LHCN-M2 (cell line): ENCODE data around the gene USF2. TPM values are rescaled to one million over a fixed set of nuclear protein-coding genes. Genes with fewer than 3 reads are reported as not detected.

Experiments
- DNase-seq: peaks from one replicate; pipeline ENCODE4 v3.0.0-alpha.2; 2012; ENCODE audit warnings: low read depth
- total RNA-seq: library from RNA; depleted of rRNA; stranded (reverse); fragments of >200 nt; gene quantifications from 2 replicates; pipeline ENCODE4 v1.2.3, GENCODE V29; 2014; rRNA removed

The USF2 gene
- total RNA-seq, 1 experiment from 2014 or later: 86.1 TPM

- no peak for DNase-seq
Measured at GRCh38 chr19:35317464-35318043, 48.8 kb downstream of the USF2 start.

GRCh38 chr19:35318679-35319448, 50.1 kb downstream of the USF2 start:
- DNase-seq: peak; percentile 89

- DNase-seq: no peak
Measured at GRCh38 chr19:35320065-35320713, 51.4 kb downstream of the USF2 start.

- no peak for DNase-seq
Measured at GRCh38 chr19:35321291-35321690, 52.5 kb downstream of the USF2 start.

GRCh38 chr19:35322014-35322413, 53.3 kb downstream of the USF2 start:
- no peak for DNase-seq

- DNase-seq: no peak
Measured at GRCh38 chr19:35327642-35328041, 58.9 kb downstream of the USF2 start.

- no peak for DNase-seq
Measured at GRCh38 chr19:35328851-35329285, 60.1 kb downstream of the USF2 start, which contains the start of gene CD22. Gene CD22 (plus strand): TSS chr19:35329187. CDS start chr19:35332041, 2,854 bp downstream.

- DNase-seq: no peak
Measured at GRCh38 chr19:35329323-35329722, 60.6 kb downstream of the USF2 start.

Other genes with a start within 250 kb of the USF2 start
- gene SCN1B, start 238.5 kb upstream of the USF2 start, total RNA-seq: 1.4 and 2.3 TPM in 2 replicates
- gene HPN, start 227.2 kb upstream of the USF2 start, total RNA-seq: 0.11 TPM in 1 of 2 replicates, not detected in the other
- not detected in 2 replicates for gene FXYD3, start 153.1 kb upstream of the USF2 start, total RNA-seq
- gene LGI4, start 133.9 kb upstream of the USF2 start, total RNA-seq: not detected in 2 replicates
- not detected in 2 replicates for gene FXYD1, start 130.1 kb upstream of the USF2 start, total RNA-seq
- not detected in 2 replicates for gene FXYD7, start 125.7 kb upstream of the USF2 start, total RNA-seq
- gene FXYD5, start 114.2 kb upstream of the USF2 start, total RNA-seq: 82.0 and 89.8 TPM in 2 replicates
- gene FAM187B, start 40.2 kb upstream of the USF2 start, total RNA-seq: not detected in 2 replicates
- gene LSR, start 20.0 kb upstream of the USF2 start, total RNA-seq: 1.7 and 2.6 TPM in 2 replicates
- gene HAMP, start 13.6 kb downstream of the USF2 start, total RNA-seq: not detected in 2 replicates
- gene MAG, start 23.2 kb downstream of the USF2 start, total RNA-seq: not detected in 2 replicates
- gene CD22, start 60.2 kb downstream of the USF2 start, total RNA-seq: 1.0 and 2.2 TPM in 2 replicates
- gene FFAR1, start 78.9 kb downstream of the USF2 start, total RNA-seq: not detected in 2 replicates
- not detected in 2 replicates for gene FFAR3, start 89.5 kb downstream of the USF2 start, total RNA-seq
- not detected in 2 replicates for gene GPR42, start 102.1 kb downstream of the USF2 start, total RNA-seq
- gene FFAR2, start 179.3 kb downstream of the USF2 start, total RNA-seq: not detected in 2 replicates
- not detected in 2 replicates for gene KRTDAP, start 221.5 kb downstream of the USF2 start, total RNA-seq
- gene DMKN, start 244.7 kb downstream of the USF2 start, total RNA-seq: 0.29 and 1.1 TPM in 2 replicates